WERI-Rb-1 (cell line): ENCODE measurements around the gene MB21D2.

ENCODE experiments used
- DNase-seq: peaks from one replicate; pipeline ENCODE4 v3.0.0-alpha.2; 2020
- H3K27ac ChIP-seq: fragments of 250-450 bp; sonication (Bioruptor Pico); 2 replicates; pipeline ENCODE4 v1.5.1; 2020; ENCODE audit warnings: mild to moderate bottlenecking, moderate library complexity
- H3K27me3 ChIP-seq: fragments of 250-450 bp; sonication (Bioruptor Pico); 2 replicates; pipeline ENCODE4 v1.5.1; 2021; ENCODE audit warnings: mild to moderate bottlenecking, low read depth, moderate library complexity; ENCODE audit not compliant: insufficient read depth, severe bottlenecking
- H3K36me3 ChIP-seq: fragments of 250-450 bp; sonication (Bioruptor Pico); 2 replicates; pipeline ENCODE4 v1.5.1; 2020; ENCODE audit warnings: mild to moderate bottlenecking, moderate library complexity
- H3K4me3 ChIP-seq: 2 replicates; pipeline ENCODE4 v1.5.1; 2011; ENCODE audit warnings: low read depth, mild to moderate bottlenecking, control low read depth, low read length
- H3K9me3 ChIP-seq: fragments of 250-450 bp; sonication (Bioruptor Pico); 2 replicates; pipeline ENCODE4 v1.5.1; 2021; ENCODE audit warnings: mild to moderate bottlenecking, moderate library complexity; ENCODE audit not compliant: severe bottlenecking
- TF ChIP-seq, protein P1 (sequence below): IDR thresholded peaks from 2 replicates; pipeline ENCODE4 v1.5.1; 2011; ENCODE audit warnings: low read depth, mild to moderate bottlenecking, control low read depth, inconsistent platforms, low read length

MB21D2 gene

DNA sequence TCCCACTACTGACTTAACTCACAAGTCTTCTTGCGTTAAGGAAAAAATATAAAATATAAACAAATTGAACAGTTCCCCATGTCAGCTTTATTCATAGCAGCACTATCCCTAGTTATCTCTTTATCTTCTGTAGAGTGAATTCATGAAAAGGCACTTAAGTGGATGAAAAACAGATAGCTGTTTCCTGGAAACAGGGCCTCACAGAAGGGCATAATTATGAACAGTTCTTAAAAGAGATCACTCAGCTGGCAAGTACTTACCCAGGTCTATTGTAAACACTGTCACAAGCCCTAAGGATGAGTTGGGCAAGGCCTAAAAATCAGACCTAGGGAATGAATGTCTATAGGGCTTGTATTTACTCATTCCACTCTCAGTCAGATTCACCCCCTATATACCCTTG, 10.7 kb downstream of the MB21D2 start:
- H3K27me3 ChIP-seq: no peaks in the 10 kb centered on the region
- no peaks in the 10 kb centered on the region for H3K36me3 ChIP-seq
- DNase-seq: no peak
- H3K4me3 ChIP-seq: no peak overlapping the region
- H3K9me3 ChIP-seq: no peaks in the 10 kb centered on the region
- no peak overlapping the region for H3K27ac ChIP-seq
- TF ChIP-seq, protein P1, sequence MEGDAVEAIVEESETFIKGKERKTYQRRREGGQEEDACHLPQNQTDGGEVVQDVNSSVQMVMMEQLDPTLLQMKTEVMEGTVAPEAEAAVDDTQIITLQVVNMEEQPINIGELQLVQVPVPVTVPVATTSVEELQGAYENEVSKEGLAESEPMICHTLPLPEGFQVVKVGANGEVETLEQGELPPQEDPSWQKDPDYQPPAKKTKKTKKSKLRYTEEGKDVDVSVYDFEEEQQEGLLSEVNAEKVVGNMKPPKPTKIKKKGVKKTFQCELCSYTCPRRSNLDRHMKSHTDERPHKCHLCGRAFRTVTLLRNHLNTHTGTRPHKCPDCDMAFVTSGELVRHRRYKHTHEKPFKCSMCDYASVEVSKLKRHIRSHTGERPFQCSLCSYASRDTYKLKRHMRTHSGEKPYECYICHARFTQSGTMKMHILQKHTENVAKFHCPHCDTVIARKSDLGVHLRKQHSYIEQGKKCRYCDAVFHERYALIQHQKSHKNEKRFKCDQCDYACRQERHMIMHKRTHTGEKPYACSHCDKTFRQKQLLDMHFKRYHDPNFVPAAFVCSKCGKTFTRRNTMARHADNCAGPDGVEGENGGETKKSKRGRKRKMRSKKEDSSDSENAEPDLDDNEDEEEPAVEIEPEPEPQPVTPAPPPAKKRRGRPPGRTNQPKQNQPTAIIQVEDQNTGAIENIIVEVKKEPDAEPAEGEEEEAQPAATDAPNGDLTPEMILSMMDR: no peak

DNA sequence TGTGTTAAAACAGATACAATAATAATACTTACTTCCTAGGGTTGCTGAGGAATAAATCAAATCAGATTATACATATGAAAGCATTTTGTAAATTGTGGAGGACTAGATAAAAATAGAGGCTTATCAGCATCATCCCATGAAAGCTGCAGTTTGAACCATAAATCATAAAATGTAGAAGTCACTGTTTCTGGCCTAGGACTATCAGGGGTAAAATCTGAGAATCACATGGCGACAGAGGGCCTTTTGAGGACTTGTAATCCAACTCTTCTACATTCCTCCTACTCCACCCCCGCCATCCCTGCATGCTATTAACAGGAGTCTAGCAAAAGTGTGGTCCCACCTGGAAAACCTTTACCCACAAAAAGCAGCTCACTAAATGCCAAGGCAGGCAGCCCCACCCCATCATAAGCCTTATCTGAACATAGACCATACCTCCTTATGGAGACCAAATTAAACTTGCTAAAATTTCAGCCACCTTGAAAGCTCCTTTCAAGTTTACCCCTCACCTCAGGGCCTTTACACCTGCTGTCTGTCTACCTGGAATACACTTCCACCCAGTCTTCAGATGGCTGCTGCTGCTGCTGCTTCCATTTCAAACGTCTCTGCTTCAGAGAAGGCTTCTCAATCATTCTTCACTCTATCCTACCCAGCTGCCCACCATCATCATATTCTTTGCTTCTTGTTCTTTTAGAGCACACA, 11.5 kb downstream of the MB21D2 start:
- TF ChIP-seq, protein P1: no peak
- no peaks in the 10 kb centered on the region for H3K27me3 ChIP-seq
- H3K9me3 ChIP-seq: no peaks in the 10 kb centered on the region
- no peak for DNase-seq
- H3K4me3 ChIP-seq: no peak overlapping the region
- no peaks in the 10 kb centered on the region for H3K36me3 ChIP-seq
- H3K27ac ChIP-seq: no peak overlapping the region

DNA sequence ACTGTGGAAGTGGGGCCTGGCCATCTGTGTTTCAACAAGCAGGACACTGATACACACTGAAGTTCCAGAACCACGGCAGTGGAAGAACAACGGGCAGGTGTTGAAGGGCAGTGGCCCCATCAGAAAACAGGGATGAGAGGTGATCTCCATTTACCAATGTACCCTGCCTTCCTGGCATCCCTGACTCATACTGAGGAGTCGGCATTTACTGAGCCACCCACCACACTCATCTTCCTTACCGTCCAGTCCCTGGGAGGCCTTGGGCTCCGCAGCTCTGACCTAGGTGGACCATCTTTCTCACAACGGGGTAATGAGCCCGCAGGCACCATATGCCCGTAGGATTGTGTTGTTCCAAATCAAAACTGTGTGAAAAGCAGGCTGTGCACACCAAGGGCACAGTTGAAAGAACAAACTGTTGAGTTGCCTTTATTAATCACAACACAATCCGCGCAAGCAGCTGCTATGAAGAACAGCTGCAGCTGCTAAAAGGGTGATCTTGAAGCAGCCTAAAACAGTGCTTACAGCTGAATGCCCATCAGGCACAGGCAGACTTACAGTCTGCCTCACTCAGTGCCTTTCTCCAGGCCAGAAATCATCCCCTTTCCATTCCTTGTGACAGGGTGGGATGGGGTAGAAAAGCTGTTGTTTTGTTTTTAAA, 12.9 kb downstream of the MB21D2 start:
- H3K4me3 ChIP-seq: no peak overlapping the region
- no peaks in the 10 kb centered on the region for H3K36me3 ChIP-seq
- TF ChIP-seq, protein P1: no peak
- no peak for DNase-seq
- H3K9me3 ChIP-seq: no peaks in the 10 kb centered on the region
- no peak overlapping the region for H3K27ac ChIP-seq
- no peaks in the 10 kb centered on the region for H3K27me3 ChIP-seq

DNA sequence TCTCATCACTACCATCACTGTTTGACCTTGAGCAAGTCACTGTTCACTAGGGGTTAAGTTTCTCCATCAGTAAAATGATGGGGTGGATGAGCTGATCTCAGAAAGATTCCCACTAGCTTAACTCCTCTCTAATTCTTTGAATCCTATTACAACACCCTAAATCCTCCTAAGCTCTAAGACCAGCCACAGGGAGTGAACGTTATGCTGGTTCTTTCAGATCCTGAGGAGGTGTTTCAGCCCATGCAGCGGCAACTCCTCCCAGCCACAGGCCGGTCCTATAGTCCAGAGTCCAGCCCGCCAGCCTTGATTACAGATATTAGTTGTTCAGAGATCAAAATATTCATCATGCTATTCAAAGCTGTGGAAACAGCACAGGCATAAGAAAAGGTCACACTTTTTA, 15.1 kb downstream of the MB21D2 start:
- Histone ChIP-seq H3K27me3 (no peaks in the 10 kb centered on the region), H3K36me3 (no peaks in the 10 kb centered on the region), H3K4me3 (no peak overlapping the region), H3K9me3 (no peaks in the 10 kb centered on the region), H3K27ac (no peak overlapping the region)
- TF ChIP-seq, protein P1: no peak
- DNase-seq: peak; percentile 48

DNA sequence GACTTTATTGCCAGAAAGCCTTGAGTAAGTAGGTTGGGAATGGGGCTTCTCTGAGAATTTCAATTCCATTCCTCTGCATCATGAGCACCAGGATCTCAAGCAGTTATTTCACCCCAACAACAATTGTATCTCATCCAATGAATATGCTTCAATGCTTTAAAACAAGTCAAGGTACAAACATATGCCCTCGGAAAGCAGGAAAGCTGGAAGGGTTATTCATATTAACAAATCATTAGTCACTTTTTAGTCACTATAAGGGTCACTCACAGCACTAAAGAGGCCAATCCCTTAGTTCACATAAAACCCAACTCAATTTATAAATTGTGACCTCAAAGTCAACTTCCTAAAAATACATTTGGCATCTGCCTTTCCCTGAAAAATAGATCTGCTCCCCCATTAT, 16.2 kb downstream of the MB21D2 start:
- Histone ChIP-seq H3K9me3 (no peaks in the 10 kb centered on the region), H3K27me3 (no peaks in the 10 kb centered on the region), H3K4me3 (no peak overlapping the region), H3K27ac (no peak overlapping the region), H3K36me3 (no peaks in the 10 kb centered on the region)
- TF ChIP-seq, protein P1: no peak
- no peak for DNase-seq
